C4-2B (cell line): ENCODE results near the gene NRAP.

Experiments
- ZFX ChIP-seq: fragments of 450-650 bp; IDR thresholded peaks from 2 replicates; pipeline ENCODE4 v1.6.1; 2017
- TF ChIP-seq, protein P1 (sequence below): fragments of 450-650 bp; conservative IDR thresholded peaks from 2 replicates; pipeline ENCODE4 v1.5.1; 2017; ENCODE audit warnings: mild to moderate bottlenecking

GRCh38 chr10:113557424-113557862, 106.4 kb downstream of the NRAP start:
- TF ChIP-seq, protein P1, sequence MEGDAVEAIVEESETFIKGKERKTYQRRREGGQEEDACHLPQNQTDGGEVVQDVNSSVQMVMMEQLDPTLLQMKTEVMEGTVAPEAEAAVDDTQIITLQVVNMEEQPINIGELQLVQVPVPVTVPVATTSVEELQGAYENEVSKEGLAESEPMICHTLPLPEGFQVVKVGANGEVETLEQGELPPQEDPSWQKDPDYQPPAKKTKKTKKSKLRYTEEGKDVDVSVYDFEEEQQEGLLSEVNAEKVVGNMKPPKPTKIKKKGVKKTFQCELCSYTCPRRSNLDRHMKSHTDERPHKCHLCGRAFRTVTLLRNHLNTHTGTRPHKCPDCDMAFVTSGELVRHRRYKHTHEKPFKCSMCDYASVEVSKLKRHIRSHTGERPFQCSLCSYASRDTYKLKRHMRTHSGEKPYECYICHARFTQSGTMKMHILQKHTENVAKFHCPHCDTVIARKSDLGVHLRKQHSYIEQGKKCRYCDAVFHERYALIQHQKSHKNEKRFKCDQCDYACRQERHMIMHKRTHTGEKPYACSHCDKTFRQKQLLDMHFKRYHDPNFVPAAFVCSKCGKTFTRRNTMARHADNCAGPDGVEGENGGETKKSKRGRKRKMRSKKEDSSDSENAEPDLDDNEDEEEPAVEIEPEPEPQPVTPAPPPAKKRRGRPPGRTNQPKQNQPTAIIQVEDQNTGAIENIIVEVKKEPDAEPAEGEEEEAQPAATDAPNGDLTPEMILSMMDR: no peak
- TF ChIP-seq ZFX: no peak
